Measurements from ENCODE around the gene EYS.

EYS gene

GRCh38 chr6:65701325-65701724, 5.7 kb downstream of the EYS start:
- H3K9me2 ChIP-seq (replicated peaks; ENCODE audit: low read depth, low read length), result no peaks in the 10 kb centered on the region
- H2AFZ ChIP-seq (ENCODE audit: low read length), result no peak overlapping the region
- no peak overlapping the region for H3K4me3 ChIP-seq (ENCODE audit: low read length, poor library complexity, severe bottlenecking)
- H3K4me1 ChIP-seq (ENCODE audit: insufficient read depth, low read length, poor library complexity, severe bottlenecking), result no peaks in the 10 kb centered on the region
- H3F3A ChIP-seq (ENCODE audit: low read depth), result no peaks in the 10 kb centered on the region
- H3K9ac ChIP-seq (ENCODE audit: low read depth, low read length, poor library complexity, severe bottlenecking), result no peak overlapping the region
- no peaks in the 10 kb centered on the region for H3K27me3 ChIP-seq (ENCODE audit: insufficient read depth, low read length, poor library complexity, severe bottlenecking)
- H3K4me2 ChIP-seq (ENCODE audit: low read depth, low read length, poor library complexity, severe bottlenecking), result no peak overlapping the region
- H3K36me3 ChIP-seq (ENCODE audit: insufficient read depth, low read length), result no peaks in the 10 kb centered on the region
- H4K20me1 ChIP-seq (ENCODE audit: insufficient read depth, low read length, poor library complexity, severe bottlenecking), result no peaks in the 10 kb centered on the region
- H3K79me2 ChIP-seq (ENCODE audit: insufficient read depth, low read length), result no peaks in the 10 kb centered on the region
- TF ChIP-seq, protein P1, sequence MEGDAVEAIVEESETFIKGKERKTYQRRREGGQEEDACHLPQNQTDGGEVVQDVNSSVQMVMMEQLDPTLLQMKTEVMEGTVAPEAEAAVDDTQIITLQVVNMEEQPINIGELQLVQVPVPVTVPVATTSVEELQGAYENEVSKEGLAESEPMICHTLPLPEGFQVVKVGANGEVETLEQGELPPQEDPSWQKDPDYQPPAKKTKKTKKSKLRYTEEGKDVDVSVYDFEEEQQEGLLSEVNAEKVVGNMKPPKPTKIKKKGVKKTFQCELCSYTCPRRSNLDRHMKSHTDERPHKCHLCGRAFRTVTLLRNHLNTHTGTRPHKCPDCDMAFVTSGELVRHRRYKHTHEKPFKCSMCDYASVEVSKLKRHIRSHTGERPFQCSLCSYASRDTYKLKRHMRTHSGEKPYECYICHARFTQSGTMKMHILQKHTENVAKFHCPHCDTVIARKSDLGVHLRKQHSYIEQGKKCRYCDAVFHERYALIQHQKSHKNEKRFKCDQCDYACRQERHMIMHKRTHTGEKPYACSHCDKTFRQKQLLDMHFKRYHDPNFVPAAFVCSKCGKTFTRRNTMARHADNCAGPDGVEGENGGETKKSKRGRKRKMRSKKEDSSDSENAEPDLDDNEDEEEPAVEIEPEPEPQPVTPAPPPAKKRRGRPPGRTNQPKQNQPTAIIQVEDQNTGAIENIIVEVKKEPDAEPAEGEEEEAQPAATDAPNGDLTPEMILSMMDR (conservative IDR thresholded peaks at IDR 0.05; ENCODE audit: low read length), result no peak
- TF ChIP-seq EZH2phosphoT487 (IDR thresholded peaks at IDR 0.05; ENCODE audit: borderline replicate concordance), result no peak
- no peaks in the 10 kb centered on the region for H3K9me3 ChIP-seq (ENCODE audit: insufficient read depth, low read depth, low read length)

DNA sequence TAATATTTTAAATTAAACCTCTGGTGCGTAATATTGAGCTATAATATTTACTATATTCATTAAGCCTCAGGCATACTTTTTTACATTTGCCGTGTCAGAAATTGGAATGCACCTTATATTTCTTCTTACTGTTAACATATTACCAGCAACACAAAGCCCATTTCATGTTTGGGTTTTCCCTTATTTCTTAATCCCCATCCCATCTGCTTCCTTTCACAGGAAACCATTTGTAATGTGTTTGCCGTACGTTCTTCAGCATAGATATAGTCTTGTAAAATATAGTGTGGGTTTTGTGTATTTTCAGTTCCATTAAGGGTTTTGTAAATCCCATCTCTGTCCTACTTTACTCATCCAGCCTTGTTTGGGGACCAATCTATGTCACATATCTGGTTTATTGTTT, 6.5 kb downstream of the EYS start:
- Histone ChIP-seq H3K4me3 (ENCODE audit: low read length, poor library complexity, severe bottlenecking) (no peak overlapping the region), H3K9me2 (replicated peaks; ENCODE audit: low read depth, low read length) (no peaks in the 10 kb centered on the region), H4K20me1 (ENCODE audit: insufficient read depth, low read length, poor library complexity, severe bottlenecking) (no peaks in the 10 kb centered on the region), H3K4me2 (ENCODE audit: low read depth, low read length, poor library complexity, severe bottlenecking) (no peak overlapping the region), H3K4me1 (ENCODE audit: insufficient read depth, low read length, poor library complexity, severe bottlenecking) (no peaks in the 10 kb centered on the region), H3K9me3 (ENCODE audit: insufficient read depth, low read depth, low read length) (no peaks in the 10 kb centered on the region), H3K79me2 (ENCODE audit: insufficient read depth, low read length) (no peaks in the 10 kb centered on the region), H3K36me3 (ENCODE audit: insufficient read depth, low read length) (no peaks in the 10 kb centered on the region), H3K9ac (ENCODE audit: low read depth, low read length, poor library complexity, severe bottlenecking) (no peak overlapping the region), H2AFZ (ENCODE audit: low read length) (no peak overlapping the region), H3F3A (ENCODE audit: low read depth) (no peaks in the 10 kb centered on the region), H3K27me3 (ENCODE audit: insufficient read depth, low read length, poor library complexity, severe bottlenecking) (no peaks in the 10 kb centered on the region)
- TF ChIP-seq, protein P1 (conservative IDR thresholded peaks at IDR 0.05; ENCODE audit: low read length), result no peak
- TF ChIP-seq EZH2phosphoT487 (IDR thresholded peaks at IDR 0.05; ENCODE audit: borderline replicate concordance), result no peak

- Histone ChIP-seq H3F3A (ENCODE audit: low read depth) (no peaks in the 10 kb centered on the region), H3K9me3 (ENCODE audit: insufficient read depth, low read depth, low read length) (no peaks in the 10 kb centered on the region), H3K4me2 (ENCODE audit: low read depth, low read length, poor library complexity, severe bottlenecking) (no peak overlapping the region), H3K9ac (ENCODE audit: low read depth, low read length, poor library complexity, severe bottlenecking) (no peak overlapping the region), H3K36me3 (ENCODE audit: insufficient read depth, low read length) (no peaks in the 10 kb centered on the region), H3K79me2 (ENCODE audit: insufficient read depth, low read length) (no peaks in the 10 kb centered on the region), H3K27me3 (ENCODE audit: insufficient read depth, low read length, poor library complexity, severe bottlenecking) (no peaks in the 10 kb centered on the region), H2AFZ (ENCODE audit: low read length) (no peak overlapping the region), H3K4me1 (ENCODE audit: insufficient read depth, low read length, poor library complexity, severe bottlenecking) (no peaks in the 10 kb centered on the region), H3K9me2 (replicated peaks; ENCODE audit: low read depth, low read length) (no peaks in the 10 kb centered on the region), H3K4me3 (ENCODE audit: low read length, poor library complexity, severe bottlenecking) (no peak overlapping the region), H4K20me1 (ENCODE audit: insufficient read depth, low read length, poor library complexity, severe bottlenecking) (no peaks in the 10 kb centered on the region)
- TF ChIP-seq, protein P1 (conservative IDR thresholded peaks at IDR 0.05; ENCODE audit: low read length), result no peak
- TF ChIP-seq EZH2phosphoT487 (IDR thresholded peaks at IDR 0.05; ENCODE audit: borderline replicate concordance), result no peak
Measured at GRCh38 chr6:65692109-65692508, 14.9 kb downstream of the EYS start.

Measured in Loucy (cell line).